NCI-H1694 treated with DMSO at 0.1 percent for 48 hours (cell line): ENCODE results near the gene PLEKHO2.

Experiments
- DNase-seq: peaks from one replicate; lab custom pipeline; 2025; lab: John Stamatoyannopoulos, UW

The PLEKHO2 gene

GRCh38 chr15:64915518-64916227, 74.0 kb downstream of the PLEKHO2 start:
- DNase-seq = no peak

DNA sequence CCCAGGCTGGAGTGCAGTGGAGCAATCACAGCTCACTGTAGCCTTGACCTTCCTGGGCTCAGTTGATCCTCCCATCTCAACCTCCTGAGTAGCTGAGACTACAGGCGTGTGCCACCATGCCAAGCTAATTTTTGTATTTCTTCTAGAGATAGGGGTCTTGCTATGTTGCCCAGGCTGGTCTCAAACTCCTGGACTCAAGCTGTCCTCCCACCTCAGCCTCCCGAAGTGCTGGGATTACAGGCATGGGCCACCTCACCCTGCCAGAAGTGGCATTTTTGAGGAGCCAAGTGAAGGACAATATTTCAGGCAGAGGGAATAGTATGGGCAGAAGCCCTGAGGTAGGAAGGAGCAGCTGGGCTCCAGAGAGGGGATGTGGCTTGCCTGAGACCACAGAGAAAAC, 74.7 kb downstream of the PLEKHO2 start:
- no peak for DNase-seq

DNA sequence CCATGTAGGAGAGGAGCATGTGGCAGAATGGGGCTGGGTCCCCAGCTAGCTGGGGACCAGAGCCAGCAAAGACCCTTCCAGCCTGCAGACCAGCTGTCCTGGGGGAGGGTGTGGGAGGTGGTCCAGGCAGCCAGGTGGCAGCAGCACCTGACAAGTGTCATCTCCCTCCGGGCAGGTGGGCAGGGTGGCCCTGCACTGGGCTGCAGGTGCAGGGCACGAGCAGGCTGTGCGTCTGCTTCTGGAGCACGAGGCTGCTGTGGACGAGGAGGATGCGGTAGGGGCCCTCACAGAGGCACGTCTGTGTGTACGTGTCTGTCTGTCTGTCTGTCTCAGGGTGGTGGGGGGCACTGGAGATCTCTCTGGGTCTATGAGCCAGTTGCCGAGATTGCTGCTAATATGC, 75.5 kb downstream of the PLEKHO2 start:
- no peak for DNase-seq
